ENCODE data around the gene NUDT7. TPM values are rescaled to one million over a fixed set of nuclear protein-coding genes. Genes with fewer than 3 reads are reported as not detected.

NUDT7 gene
- total and polyA plus RNA-seq, 9 of the 15 experiments (the other 6 are each of a cell fraction or from before 2014, with no cell fraction given) = 5.6 to 24.2 (median 10.5) TPM

DNA sequence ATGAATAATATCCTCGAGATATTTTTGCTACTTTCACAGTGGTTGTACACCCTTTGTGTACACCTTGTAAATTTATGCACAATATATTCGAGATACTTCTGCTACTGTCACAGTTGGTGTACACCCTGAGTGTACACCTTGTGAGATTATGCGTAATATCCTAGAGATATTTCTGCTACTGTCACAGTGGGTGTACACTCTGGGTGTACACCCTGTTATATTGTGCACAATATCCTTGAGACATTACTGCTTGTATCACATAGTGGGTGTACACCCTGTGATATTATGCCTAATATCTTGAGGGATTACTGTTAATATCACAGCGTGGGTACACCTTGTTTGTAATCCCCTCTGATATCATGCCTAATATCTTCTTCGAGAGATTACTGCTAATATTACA lies 7.2 kb upstream of the NUDT7 start:
- H3K36me3 ChIP-seq (ENCODE audit: control insufficient read depth, insufficient read depth, low read length) = no peaks in the 10 kb centered on the region
- no peaks in the 10 kb centered on the region for H3K9me3 ChIP-seq (replicated peaks; ENCODE audit: control insufficient read depth, insufficient read depth, low read depth, low read length)
- DNase-seq (ENCODE audit: extremely low read depth in 1 of 4, low spot score in 3 of 4) (no peak), FAIRE-seq (no peak), ATAC-seq (no peak)
- intact Hi-C loops (cut with micrococcal nuclease) = no loop called here
- no TSS peak for BruUV-seq (replicated peaks)
- in situ Hi-C loops (cut with MboI) = no loop called here
- H3K27ac ChIP-seq (ENCODE audit: extremely low read depth, low read depth, low read length) = no peak overlapping the region
- ChIA-PET CTCF (ENCODE audit: low intra/inter-chr PET ratio) (no interaction called here), POLR2A (no interaction called here)
- H4K20me1 ChIP-seq (replicated peaks; ENCODE audit: control insufficient read depth, insufficient read depth, low read length) = no peaks in the 10 kb centered on the region
- TF ChIP-seq NRF1 (conservative IDR thresholded peaks at IDR 0.05 in 1 of 2, IDR thresholded peaks at IDR 0.05 in 1 of 2) (no peak), IFI16 (CRISPR knock-in tag; IDR thresholded peaks at IDR 0.05) (no peak), ZNF75A (CRISPR knock-in tag; IDR thresholded peaks at IDR 0.05) (no peak), NFRKB (IDR thresholded peaks at IDR 0.05; ENCODE audit: low read depth) (no peak)
- TF ChIP-seq, protein P1, sequence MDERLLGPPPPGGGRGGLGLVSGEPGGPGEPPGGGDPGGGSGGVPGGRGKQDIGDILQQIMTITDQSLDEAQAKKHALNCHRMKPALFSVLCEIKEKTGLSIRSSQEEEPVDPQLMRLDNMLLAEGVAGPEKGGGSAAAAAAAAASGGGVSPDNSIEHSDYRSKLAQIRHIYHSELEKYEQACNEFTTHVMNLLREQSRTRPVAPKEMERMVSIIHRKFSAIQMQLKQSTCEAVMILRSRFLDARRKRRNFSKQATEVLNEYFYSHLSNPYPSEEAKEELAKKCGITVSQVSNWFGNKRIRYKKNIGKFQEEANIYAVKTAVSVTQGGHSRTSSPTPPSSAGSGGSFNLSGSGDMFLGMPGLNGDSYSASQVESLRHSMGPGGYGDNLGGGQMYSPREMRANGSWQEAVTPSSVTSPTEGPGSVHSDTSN (CRISPR knock-in tag; IDR thresholded peaks at IDR 0.05; ENCODE audit: low read depth) = no peak
- TF ChIP-seq, protein P1 (tag; conservative IDR thresholded peaks at IDR 0.05; ENCODE audit: low read depth) = no peak
- H3K4me1 ChIP-seq (replicated peaks in 1 of 2; ENCODE audit: control insufficient read depth in 2 of 2, insufficient read depth in 2 of 2, low read length in 2 of 2) = no peaks in the 10 kb centered on the region
- 10% methylated on average over 5 of the region's 5 CpGs for WGBS (ENCODE audit: insufficient coverage, low coverage, missing lambda C conversion rate)
- no peak overlapping the region for H3K4me3 ChIP-seq
- H3K9ac ChIP-seq (ENCODE audit: insufficient read depth in 1 of 2, low read depth in 2 of 2, low read length in 2 of 2) = no peak overlapping the region
- no peak overlapping the region for H2AFZ ChIP-seq (ENCODE audit: low read depth, low read length)
- H3K4me2 ChIP-seq (ENCODE audit: insufficient read depth, low read length) = no peak overlapping the region
- no peaks in the 10 kb centered on the region for H3K9me1 ChIP-seq (ENCODE audit: control insufficient read depth, insufficient read depth, low read length)
- no peaks in the 10 kb centered on the region for H3K79me2 ChIP-seq (ENCODE audit: control insufficient read depth, insufficient read depth, low read length)
- peaks cover 0 to 5% of the 10 kb centered on the region in 2 experiments; a peak in 2 of 5 replicates for H3K27me3 ChIP-seq (ENCODE audit: control insufficient read depth in 2 of 2, insufficient read depth in 2 of 2, low read length in 2 of 2)

Measured in K562 (cell line).